ENCODE measurements around the gene AMELX. TPM values are rescaled to one million over a fixed set of nuclear protein-coding genes. Genes with fewer than 3 reads are reported as not detected.

AMELX gene
- polyA plus RNA-seq, 2 of the 4 experiments (the other 2 are of a cell fraction) = not detected

DNA sequence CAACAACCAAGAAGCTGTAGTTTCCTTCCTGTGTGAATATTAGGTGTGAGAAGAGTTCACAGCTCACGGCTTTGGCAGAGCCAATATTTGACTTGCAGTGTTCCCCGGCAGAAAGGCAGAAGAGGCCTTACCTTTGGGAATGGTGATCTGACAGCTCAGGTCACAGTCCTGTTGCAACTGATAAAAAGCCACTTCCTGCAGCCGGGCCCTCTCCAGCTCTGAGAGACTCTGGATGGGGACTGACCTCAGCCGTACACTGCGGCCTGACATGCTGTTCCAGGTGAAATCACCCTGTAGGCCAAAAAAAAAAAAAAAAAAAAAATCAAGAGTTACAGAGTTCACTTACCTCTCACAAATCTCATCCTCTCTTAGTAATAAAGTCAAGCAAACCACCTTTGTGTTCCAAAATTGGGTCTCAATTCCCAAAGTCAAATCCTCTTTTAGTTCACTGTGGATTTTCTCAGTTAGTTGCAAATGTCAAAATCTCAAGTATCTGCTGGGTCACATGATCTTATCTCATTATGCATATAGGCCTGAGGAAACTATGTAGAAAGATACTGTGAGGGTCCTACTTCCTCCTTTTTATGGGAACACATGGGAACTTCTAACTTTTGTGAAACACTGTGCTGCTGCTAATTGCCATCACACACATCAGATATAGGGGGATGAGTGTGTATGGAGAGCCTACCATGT lies 38.6 kb upstream of the AMELX start:
- ATAC-seq = no peak
- H3K9me3 ChIP-seq = no peaks in the 10 kb centered on the region
- WGBS (ENCODE audit: missing lambda C conversion rate) = 84% methylated on average over 3 of the region's 5 CpGs
- ChIA-PET CTCF (no interaction called here), POLR2A (no interaction called here)
- no peak overlapping the region for H3K27ac ChIP-seq
- H3K4me1 ChIP-seq = no peaks in the 10 kb centered on the region
- TF ChIP-seq RNF2 (IDR thresholded peaks at IDR 0.05; ENCODE audit: borderline replicate concordance, low read depth) (no peak), CBX8 (IDR thresholded peaks at IDR 0.05) (no peak), KDM5A (IDR thresholded peaks at IDR 0.05) (no peak), POLR2A (IDR thresholded peaks at IDR 0.05; ENCODE audit: low read length) (no peak), EP300 (IDR thresholded peaks at IDR 0.05) (no peak), EHF (CRISPR knock-in tag; IDR thresholded peaks at IDR 0.05) (no peak), RARB (CRISPR knock-in tag; IDR thresholded peaks at IDR 0.05) (no peak), JUN (IDR thresholded peaks at IDR 0.05) (no peak), MAFK (IDR thresholded peaks at IDR 0.05; ENCODE audit: partially characterized antibody) (no peak), ESRRA (IDR thresholded peaks at IDR 0.05; ENCODE audit: borderline replicate concordance, low read length) (no peak), FOSB (CRISPR knock-in tag; IDR thresholded peaks at IDR 0.05) (no peak), SREBF2 (IDR thresholded peaks at IDR 0.05) (no peak)
- TF ChIP-seq, protein P1, sequence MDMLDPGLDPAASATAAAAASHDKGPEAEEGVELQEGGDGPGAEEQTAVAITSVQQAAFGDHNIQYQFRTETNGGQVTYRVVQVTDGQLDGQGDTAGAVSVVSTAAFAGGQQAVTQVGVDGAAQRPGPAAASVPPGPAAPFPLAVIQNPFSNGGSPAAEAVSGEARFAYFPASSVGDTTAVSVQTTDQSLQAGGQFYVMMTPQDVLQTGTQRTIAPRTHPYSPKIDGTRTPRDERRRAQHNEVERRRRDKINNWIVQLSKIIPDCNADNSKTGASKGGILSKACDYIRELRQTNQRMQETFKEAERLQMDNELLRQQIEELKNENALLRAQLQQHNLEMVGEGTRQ (IDR thresholded peaks at IDR 0.05) = no peak
- TF ChIP-seq, protein P2, sequence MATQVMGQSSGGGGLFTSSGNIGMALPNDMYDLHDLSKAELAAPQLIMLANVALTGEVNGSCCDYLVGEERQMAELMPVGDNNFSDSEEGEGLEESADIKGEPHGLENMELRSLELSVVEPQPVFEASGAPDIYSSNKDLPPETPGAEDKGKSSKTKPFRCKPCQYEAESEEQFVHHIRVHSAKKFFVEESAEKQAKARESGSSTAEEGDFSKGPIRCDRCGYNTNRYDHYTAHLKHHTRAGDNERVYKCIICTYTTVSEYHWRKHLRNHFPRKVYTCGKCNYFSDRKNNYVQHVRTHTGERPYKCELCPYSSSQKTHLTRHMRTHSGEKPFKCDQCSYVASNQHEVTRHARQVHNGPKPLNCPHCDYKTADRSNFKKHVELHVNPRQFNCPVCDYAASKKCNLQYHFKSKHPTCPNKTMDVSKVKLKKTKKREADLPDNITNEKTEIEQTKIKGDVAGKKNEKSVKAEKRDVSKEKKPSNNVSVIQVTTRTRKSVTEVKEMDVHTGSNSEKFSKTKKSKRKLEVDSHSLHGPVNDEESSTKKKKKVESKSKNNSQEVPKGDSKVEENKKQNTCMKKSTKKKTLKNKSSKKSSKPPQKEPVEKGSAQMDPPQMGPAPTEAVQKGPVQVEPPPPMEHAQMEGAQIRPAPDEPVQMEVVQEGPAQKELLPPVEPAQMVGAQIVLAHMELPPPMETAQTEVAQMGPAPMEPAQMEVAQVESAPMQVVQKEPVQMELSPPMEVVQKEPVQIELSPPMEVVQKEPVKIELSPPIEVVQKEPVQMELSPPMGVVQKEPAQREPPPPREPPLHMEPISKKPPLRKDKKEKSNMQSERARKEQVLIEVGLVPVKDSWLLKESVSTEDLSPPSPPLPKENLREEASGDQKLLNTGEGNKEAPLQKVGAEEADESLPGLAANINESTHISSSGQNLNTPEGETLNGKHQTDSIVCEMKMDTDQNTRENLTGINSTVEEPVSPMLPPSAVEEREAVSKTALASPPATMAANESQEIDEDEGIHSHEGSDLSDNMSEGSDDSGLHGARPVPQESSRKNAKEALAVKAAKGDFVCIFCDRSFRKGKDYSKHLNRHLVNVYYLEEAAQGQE (IDR thresholded peaks at IDR 0.05) = no peak
- TF ChIP-seq, protein P3, sequence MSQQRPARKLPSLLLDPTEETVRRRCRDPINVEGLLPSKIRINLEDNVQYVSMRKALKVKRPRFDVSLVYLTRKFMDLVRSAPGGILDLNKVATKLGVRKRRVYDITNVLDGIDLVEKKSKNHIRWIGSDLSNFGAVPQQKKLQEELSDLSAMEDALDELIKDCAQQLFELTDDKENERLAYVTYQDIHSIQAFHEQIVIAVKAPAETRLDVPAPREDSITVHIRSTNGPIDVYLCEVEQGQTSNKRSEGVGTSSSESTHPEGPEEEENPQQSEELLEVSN (IDR thresholded peaks at IDR 0.05; ENCODE audit: borderline replicate concordance, low read depth) = no peak
- TF ChIP-seq, protein P4, sequence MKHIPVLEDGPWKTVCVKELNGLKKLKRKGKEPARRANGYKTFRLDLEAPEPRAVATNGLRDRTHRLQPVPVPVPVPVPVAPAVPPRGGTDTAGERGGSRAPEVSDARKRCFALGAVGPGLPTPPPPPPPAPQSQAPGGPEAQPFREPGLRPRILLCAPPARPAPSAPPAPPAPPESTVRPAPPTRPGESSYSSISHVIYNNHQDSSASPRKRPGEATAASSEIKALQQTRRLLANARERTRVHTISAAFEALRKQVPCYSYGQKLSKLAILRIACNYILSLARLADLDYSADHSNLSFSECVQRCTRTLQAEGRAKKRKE (CRISPR knock-in tag; IDR thresholded peaks at IDR 0.05; ENCODE audit: low read depth) = no peak
- H3K4me2 ChIP-seq = no peak overlapping the region
- no peak overlapping the region for H3K4me3 ChIP-seq
- DNase-seq (ENCODE audit: low read depth in 1 of 2, low spot score in 1 of 2) = no peak
- FAIRE-seq = no peak

DNA sequence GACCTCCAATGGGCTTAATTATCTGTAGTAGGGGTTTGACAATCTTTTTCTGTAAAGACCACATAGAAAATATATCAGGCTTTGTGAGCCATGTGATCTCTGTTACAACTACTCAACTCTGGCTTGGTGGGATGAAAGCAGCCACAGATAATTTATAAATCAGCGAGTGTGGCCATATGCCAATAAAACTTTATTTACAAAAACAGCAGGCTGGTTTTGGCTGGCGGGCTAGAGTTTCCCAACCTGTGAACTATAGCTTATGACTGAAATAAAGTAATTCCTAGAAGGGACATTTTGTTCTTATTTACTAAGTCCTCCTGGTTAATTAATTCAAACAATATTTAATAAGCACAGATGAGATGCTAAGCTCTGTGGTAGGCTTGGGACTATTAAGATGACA lies 35.9 kb upstream of the AMELX start:
- no peak overlapping the region for H3K27ac ChIP-seq
- H3K4me3 ChIP-seq = no peak overlapping the region
- WGBS (ENCODE audit: missing lambda C conversion rate) = 29% methylated on average over 2 of the region's 2 CpGs
- ChIA-PET CTCF (no interaction called here), POLR2A (no interaction called here)
- DNase-seq (ENCODE audit: low read depth in 1 of 2, low spot score in 1 of 2) (no peak), FAIRE-seq (no peak), ATAC-seq (no peak)
- H3K4me2 ChIP-seq = no peak overlapping the region
- H3K4me1 ChIP-seq = no peaks in the 10 kb centered on the region
- no peaks in the 10 kb centered on the region for H3K9me3 ChIP-seq
- TF ChIP-seq MAZ (IDR thresholded peaks at IDR 0.05; ENCODE audit: borderline replicate concordance, low read depth, low read length) (no peak), CBX2 (IDR thresholded peaks at IDR 0.05; ENCODE audit: borderline replicate concordance, low read depth) (no peak), KDM5A (IDR thresholded peaks at IDR 0.05) (no peak), HOXA7 (CRISPR knock-in tag; IDR thresholded peaks at IDR 0.05) (no peak), RARB (CRISPR knock-in tag; IDR thresholded peaks at IDR 0.05) (no peak), ESRRA (IDR thresholded peaks at IDR 0.05; ENCODE audit: borderline replicate concordance, low read length) (no peak), TFCP2L1 (CRISPR knock-in tag; IDR thresholded peaks at IDR 0.05) (no peak), POLR2A (IDR thresholded peaks at IDR 0.05; ENCODE audit: low read length) (no peak), HDAC2 (IDR thresholded peaks at IDR 0.05) (no peak), FOXS1 (CRISPR knock-in tag; IDR thresholded peaks at IDR 0.05) (no peak), ZFP36 (IDR thresholded peaks at IDR 0.05; ENCODE audit: borderline replicate concordance, partially characterized antibody) (no peak)
- TF ChIP-seq, protein P5, sequence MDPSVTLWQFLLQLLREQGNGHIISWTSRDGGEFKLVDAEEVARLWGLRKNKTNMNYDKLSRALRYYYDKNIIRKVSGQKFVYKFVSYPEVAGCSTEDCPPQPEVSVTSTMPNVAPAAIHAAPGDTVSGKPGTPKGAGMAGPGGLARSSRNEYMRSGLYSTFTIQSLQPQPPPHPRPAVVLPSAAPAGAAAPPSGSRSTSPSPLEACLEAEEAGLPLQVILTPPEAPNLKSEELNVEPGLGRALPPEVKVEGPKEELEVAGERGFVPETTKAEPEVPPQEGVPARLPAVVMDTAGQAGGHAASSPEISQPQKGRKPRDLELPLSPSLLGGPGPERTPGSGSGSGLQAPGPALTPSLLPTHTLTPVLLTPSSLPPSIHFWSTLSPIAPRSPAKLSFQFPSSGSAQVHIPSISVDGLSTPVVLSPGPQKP (IDR thresholded peaks at IDR 0.05; ENCODE audit: low read depth, low read length) = no peak
- TF ChIP-seq, protein P6, sequence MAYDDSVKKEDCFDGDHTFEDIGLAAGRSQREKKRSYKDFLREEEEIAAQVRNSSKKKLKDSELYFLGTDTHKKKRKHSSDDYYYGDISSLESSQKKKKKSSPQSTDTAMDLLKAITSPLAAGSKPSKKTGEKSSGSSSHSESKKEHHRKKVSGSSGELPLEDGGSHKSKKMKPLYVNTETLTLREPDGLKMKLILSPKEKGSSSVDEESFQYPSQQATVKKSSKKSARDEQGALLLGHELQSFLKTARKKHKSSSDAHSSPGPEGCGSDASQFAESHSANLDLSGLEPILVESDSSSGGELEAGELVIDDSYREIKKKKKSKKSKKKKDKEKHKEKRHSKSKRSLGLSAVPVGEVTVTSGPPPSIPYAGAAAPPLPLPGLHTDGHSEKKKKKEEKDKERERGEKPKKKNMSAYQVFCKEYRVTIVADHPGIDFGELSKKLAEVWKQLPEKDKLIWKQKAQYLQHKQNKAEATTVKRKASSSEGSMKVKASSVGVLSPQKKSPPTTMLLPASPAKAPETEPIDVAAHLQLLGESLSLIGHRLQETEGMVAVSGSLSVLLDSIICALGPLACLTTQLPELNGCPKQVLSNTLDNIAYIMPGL (CRISPR knock-in tag; IDR thresholded peaks at IDR 0.05; ENCODE audit: borderline replicate concordance) = no peak
- TF ChIP-seq, protein P7, sequence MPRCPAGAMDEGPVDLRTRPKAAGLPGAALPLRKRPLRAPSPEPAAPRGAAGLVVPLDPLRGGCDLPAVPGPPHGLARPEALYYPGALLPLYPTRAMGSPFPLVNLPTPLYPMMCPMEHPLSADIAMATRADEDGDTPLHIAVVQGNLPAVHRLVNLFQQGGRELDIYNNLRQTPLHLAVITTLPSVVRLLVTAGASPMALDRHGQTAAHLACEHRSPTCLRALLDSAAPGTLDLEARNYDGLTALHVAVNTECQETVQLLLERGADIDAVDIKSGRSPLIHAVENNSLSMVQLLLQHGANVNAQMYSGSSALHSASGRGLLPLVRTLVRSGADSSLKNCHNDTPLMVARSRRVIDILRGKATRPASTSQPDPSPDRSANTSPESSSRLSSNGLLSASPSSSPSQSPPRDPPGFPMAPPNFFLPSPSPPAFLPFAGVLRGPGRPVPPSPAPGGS (IDR thresholded peaks at IDR 0.05) = no peak
- TF ChIP-seq, protein P3 (IDR thresholded peaks at IDR 0.05; ENCODE audit: borderline replicate concordance, low read depth) = no peak

Data from A549 (cell line).